PC-3 (cell line): ENCODE results near the gene SH3D19.

Experiments
- CTCF ChIP-seq: fragments of 300-600 bp; sonication (generic); conservative IDR thresholded peaks from 2 replicates; pipeline ENCODE4 v1.5.1; 2017; ENCODE audit warnings: antibody characterized with exemption, low read depth, mild to moderate bottlenecking, low read length
- EZH2 ChIP-seq: fragments of 300-600 bp; sonication (generic); IDR thresholded peaks from one replicate; pipeline ENCODE4 v1.6.1; 2017; ENCODE audit warnings: antibody characterized with exemption, mild to moderate bottlenecking, low read length; ENCODE audit not compliant: unreplicated experiment
- EZH2phosphoT487 ChIP-seq: fragments of 300-600 bp; sonication (generic); IDR thresholded peaks from 2 replicates; pipeline ENCODE4 v1.6.1; 2018; ENCODE audit warnings: mild to moderate bottlenecking, antibody characterized with exemption, low read length, borderline replicate concordance

GRCh38 chr4:151296227-151296626, 29.2 kb downstream of the SH3D19 start:
- no peak for TF ChIP-seq CTCF
- TF ChIP-seq EZH2phosphoT487: no peak
- no peak for TF ChIP-seq EZH2
